ENCODE results near the gene PLXNA2. TPM values are rescaled to one million over a fixed set of nuclear protein-coding genes. Genes with fewer than 3 reads are reported as not detected.

The PLXNA2 gene
- polyA plus RNA-seq, 1 of the 3 experiments (the other 2 are of a cell fraction) = 8.5 TPM

DNA sequence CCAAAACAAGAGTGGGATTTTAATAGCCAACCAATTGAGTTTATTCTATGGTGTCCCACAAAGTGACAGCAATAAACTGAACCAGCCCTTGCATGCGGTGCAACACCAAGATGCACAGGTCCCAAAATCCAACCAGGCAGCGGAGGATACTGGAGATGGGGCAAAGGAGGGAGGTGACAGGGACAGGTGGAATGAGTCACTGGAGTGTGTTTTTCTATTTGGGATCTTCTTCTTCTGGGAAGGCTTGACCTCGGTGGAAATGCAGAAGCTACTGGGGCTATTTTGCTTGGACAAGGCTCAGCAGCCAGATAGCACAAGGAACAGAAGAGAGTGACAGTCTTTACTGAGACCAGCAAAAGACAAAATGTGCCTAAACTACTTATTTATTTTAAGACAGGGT, 97.5 kb downstream of the PLXNA2 start:
- Histone ChIP-seq H3K79me2 (ENCODE audit: insufficient read depth) (peaks cover 13% of the 10 kb centered on the region), H3K4me2 (no peak overlapping the region), H4K20me1 (ENCODE audit: insufficient read depth) (no peaks in the 10 kb centered on the region), H3K4me3 (ENCODE audit: low read depth in 2 of 2, low read length in 1 of 2) (no peak overlapping the region), H3K36me3 (replicated peaks in 1 of 2; ENCODE audit: control insufficient read depth in 1 of 2, insufficient read depth in 2 of 2, low read length in 1 of 2) (peaks cover 0 to 7% of the 10 kb centered on the region in 2 experiments), H3K9me3 (no peaks in the 10 kb centered on the region), H2AFZ (ENCODE audit: low read depth) (no peak overlapping the region), H3K27ac (ENCODE audit: low read depth in 2 of 2, low read length in 1 of 2) (no peak overlapping the region), H3K9ac (no peak overlapping the region), H3K27me3 (ENCODE audit: insufficient read depth) (no peaks in the 10 kb centered on the region), H3F3A (replicated peaks; ENCODE audit: insufficient read depth) (no peaks in the 10 kb centered on the region), H3K4me1 (ENCODE audit: control insufficient read depth in 1 of 2, insufficient read depth in 2 of 2, low read depth in 1 of 2, low read length in 1 of 2) (peaks cover 0 to 19% of the 10 kb centered on the region in 2 experiments; a peak in 1 of 4 replicates), H3K9me2 (no peaks in the 10 kb centered on the region)
- WGBS (ENCODE audit: low lambda C conversion rate) = 96% methylated on average over 3 of the region's 3 CpGs
- no peak for DNase-seq
- TF ChIP-seq ELF1 (IDR thresholded peaks at IDR 0.05) (no peak), EP300 (IDR thresholded peaks at IDR 0.05; ENCODE audit: borderline replicate concordance in 1 of 2, low read depth in 1 of 2, low read length in 1 of 2) (no peak), RAD21 (IDR thresholded peaks at IDR 0.05; ENCODE audit: low read length) (no peak), SMC3 (IDR thresholded peaks at IDR 0.05; ENCODE audit: low read depth, low read length) (no peak), TEAD4 (IDR thresholded peaks at IDR 0.05; ENCODE audit: borderline replicate concordance, insufficient read depth) (no peak), RFX5 (IDR thresholded peaks at IDR 0.05; ENCODE audit: low read length) (no peak), GATA2 (CRISPR knock-in tag; IDR thresholded peaks at IDR 0.05) (no peak), FOXM1 (IDR thresholded peaks at IDR 0.05; ENCODE audit: low read depth) (no peak), POLR2AphosphoS5 (IDR thresholded peaks at IDR 0.05; ENCODE audit: low read depth, low read length) (no peak), GABPA (IDR thresholded peaks at IDR 0.05; ENCODE audit: low read depth) (no peak), RXRA (IDR thresholded peaks at IDR 0.05; ENCODE audit: borderline replicate concordance, low read depth) (no peak), RCOR1 (IDR thresholded peaks at IDR 0.05; ENCODE audit: low read length) (no peak), JUND (IDR thresholded peaks at IDR 0.05) (no peak), TAF1 (IDR thresholded peaks at IDR 0.05; ENCODE audit: borderline replicate concordance, low read depth, low read length) (no peak)
- TF ChIP-seq, protein P1, sequence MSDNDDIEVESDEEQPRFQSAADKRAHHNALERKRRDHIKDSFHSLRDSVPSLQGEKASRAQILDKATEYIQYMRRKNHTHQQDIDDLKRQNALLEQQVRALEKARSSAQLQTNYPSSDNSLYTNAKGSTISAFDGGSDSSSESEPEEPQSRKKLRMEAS (IDR thresholded peaks at IDR 0.05; ENCODE audit: low read depth) = no peak
- TF ChIP-seq, protein P2, sequence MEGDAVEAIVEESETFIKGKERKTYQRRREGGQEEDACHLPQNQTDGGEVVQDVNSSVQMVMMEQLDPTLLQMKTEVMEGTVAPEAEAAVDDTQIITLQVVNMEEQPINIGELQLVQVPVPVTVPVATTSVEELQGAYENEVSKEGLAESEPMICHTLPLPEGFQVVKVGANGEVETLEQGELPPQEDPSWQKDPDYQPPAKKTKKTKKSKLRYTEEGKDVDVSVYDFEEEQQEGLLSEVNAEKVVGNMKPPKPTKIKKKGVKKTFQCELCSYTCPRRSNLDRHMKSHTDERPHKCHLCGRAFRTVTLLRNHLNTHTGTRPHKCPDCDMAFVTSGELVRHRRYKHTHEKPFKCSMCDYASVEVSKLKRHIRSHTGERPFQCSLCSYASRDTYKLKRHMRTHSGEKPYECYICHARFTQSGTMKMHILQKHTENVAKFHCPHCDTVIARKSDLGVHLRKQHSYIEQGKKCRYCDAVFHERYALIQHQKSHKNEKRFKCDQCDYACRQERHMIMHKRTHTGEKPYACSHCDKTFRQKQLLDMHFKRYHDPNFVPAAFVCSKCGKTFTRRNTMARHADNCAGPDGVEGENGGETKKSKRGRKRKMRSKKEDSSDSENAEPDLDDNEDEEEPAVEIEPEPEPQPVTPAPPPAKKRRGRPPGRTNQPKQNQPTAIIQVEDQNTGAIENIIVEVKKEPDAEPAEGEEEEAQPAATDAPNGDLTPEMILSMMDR (IDR thresholded peaks at IDR 0.05) = no peak
- ChIA-PET CTCF (interaction anchor here (1.6 to 7.9 kb wide), 4 partner anchors 9 to 125 kb away, joined by 3 to 51 read pairs (median 8); partner anchors contain the start of gene PLXNA2), POLR2A (interaction anchor here (0.6 kb wide), 1 partner anchor 185 kb away, joined by 3 read pairs; no protein-coding TSS in a partner anchor)

DNA sequence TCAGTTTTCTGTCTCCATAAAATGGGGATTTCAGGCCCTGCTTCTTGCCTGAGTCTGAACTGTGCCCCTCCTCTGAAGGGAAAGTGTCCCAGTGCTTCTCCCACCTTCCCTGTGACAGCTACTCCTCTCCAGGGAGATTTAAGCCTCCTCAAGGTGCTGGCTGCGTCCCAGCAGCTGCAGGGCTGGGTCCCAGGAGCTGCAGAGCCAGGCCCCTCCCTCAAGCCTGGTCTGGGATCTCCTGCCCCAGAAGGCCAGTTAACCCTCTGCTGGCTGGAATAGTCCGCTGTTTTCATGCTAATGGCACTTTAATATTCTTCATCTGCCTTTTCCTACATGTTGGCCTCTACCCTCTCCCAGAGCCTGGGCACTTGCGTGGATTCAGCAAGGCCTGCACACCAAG, 99.0 kb downstream of the PLXNA2 start:
- no peak overlapping the region for H3K4me3 ChIP-seq (ENCODE audit: low read depth in 2 of 2, low read length in 1 of 2)
- H3F3A ChIP-seq (replicated peaks; ENCODE audit: insufficient read depth) = no peaks in the 10 kb centered on the region
- no peak overlapping the region for H3K27ac ChIP-seq (ENCODE audit: low read depth in 2 of 2, low read length in 1 of 2)
- TF ChIP-seq SIN3A (IDR thresholded peaks at IDR 0.05; ENCODE audit: borderline replicate concordance, low read depth, low read length) (no peak), FOSL2 (IDR thresholded peaks at IDR 0.05; ENCODE audit: borderline replicate concordance, low read depth) (no peak), RCOR1 (IDR thresholded peaks at IDR 0.05; ENCODE audit: low read length) (no peak), POLR2AphosphoS5 (IDR thresholded peaks at IDR 0.05; ENCODE audit: low read depth, low read length) (no peak), RXRA (IDR thresholded peaks at IDR 0.05; ENCODE audit: borderline replicate concordance, low read depth) (no peak), NRF1 (IDR thresholded peaks at IDR 0.05; ENCODE audit: low read depth, low read length) (no peak), EP300 (IDR thresholded peaks at IDR 0.05; ENCODE audit: borderline replicate concordance in 1 of 2, low read depth in 1 of 2, low read length in 1 of 2) (no peak), YY1 (IDR thresholded peaks at IDR 0.05; ENCODE audit: low read depth) (no peak), ELF1 (IDR thresholded peaks at IDR 0.05) (no peak), GABPA (IDR thresholded peaks at IDR 0.05; ENCODE audit: low read depth) (no peak), TEAD4 (IDR thresholded peaks at IDR 0.05; ENCODE audit: borderline replicate concordance, insufficient read depth) (no peak), NFIC (IDR thresholded peaks at IDR 0.05; ENCODE audit: borderline replicate concordance) (no peak), GATA2 (CRISPR knock-in tag; IDR thresholded peaks at IDR 0.05) (no peak)
- TF ChIP-seq, protein P3, sequence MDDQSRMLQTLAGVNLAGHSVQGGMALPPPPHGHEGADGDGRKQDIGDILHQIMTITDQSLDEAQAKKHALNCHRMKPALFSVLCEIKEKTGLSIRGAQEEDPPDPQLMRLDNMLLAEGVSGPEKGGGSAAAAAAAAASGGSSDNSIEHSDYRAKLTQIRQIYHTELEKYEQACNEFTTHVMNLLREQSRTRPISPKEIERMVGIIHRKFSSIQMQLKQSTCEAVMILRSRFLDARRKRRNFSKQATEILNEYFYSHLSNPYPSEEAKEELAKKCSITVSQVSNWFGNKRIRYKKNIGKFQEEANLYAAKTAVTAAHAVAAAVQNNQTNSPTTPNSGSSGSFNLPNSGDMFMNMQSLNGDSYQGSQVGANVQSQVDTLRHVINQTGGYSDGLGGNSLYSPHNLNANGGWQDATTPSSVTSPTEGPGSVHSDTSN (IDR thresholded peaks at IDR 0.05) = no peak
- TF ChIP-seq, protein P4, sequence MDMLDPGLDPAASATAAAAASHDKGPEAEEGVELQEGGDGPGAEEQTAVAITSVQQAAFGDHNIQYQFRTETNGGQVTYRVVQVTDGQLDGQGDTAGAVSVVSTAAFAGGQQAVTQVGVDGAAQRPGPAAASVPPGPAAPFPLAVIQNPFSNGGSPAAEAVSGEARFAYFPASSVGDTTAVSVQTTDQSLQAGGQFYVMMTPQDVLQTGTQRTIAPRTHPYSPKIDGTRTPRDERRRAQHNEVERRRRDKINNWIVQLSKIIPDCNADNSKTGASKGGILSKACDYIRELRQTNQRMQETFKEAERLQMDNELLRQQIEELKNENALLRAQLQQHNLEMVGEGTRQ (IDR thresholded peaks at IDR 0.05; ENCODE audit: borderline replicate concordance, low read depth, low read length) = no peak
- TF ChIP-seq, protein P5, sequence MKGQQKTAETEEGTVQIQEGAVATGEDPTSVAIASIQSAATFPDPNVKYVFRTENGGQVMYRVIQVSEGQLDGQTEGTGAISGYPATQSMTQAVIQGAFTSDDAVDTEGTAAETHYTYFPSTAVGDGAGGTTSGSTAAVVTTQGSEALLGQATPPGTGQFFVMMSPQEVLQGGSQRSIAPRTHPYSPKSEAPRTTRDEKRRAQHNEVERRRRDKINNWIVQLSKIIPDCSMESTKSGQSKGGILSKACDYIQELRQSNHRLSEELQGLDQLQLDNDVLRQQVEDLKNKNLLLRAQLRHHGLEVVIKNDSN (IDR thresholded peaks at IDR 0.05; ENCODE audit: borderline replicate concordance, low read depth) = no peak
- ChIA-PET CTCF (interaction anchor here (1.0 to 7.9 kb wide), 2 partner anchors 12 to 98 kb away, joined by 3 to 51 read pairs; no protein-coding TSS in a partner anchor), POLR2A (no interaction called here)
- no peaks in the 10 kb centered on the region for H3K9me3 ChIP-seq
- H4K20me1 ChIP-seq (ENCODE audit: insufficient read depth) = no peaks in the 10 kb centered on the region
- peaks cover 0 to 14% of the 10 kb centered on the region in 2 experiments; a peak in 1 of 4 replicates for H3K4me1 ChIP-seq (ENCODE audit: control insufficient read depth in 1 of 2, insufficient read depth in 2 of 2, low read depth in 1 of 2, low read length in 1 of 2)
- H3K79me2 ChIP-seq (ENCODE audit: insufficient read depth) = peaks cover 13% of the 10 kb centered on the region
- 80% methylated on average over 3 of the region's 3 CpGs for WGBS (ENCODE audit: low lambda C conversion rate)
- no peak for DNase-seq
- no peak overlapping the region for H3K4me2 ChIP-seq
- H3K36me3 ChIP-seq (replicated peaks in 1 of 2; ENCODE audit: control insufficient read depth in 1 of 2, insufficient read depth in 2 of 2, low read length in 1 of 2) = peaks cover 7 to 11% of the 10 kb centered on the region in 2 experiments
- no peaks in the 10 kb centered on the region for H3K9me2 ChIP-seq
- no peak overlapping the region for H2AFZ ChIP-seq (ENCODE audit: low read depth)
- no peak overlapping the region for H3K9ac ChIP-seq
- no peaks in the 10 kb centered on the region for H3K27me3 ChIP-seq (ENCODE audit: insufficient read depth)

Data from SK-N-SH (cell line).